Activated naive CD4-positive, alpha-beta T cell treated with anti-CD3 and anti-CD28 coated beads, Interleukin-2, amount 50 U/mL, for 24 hours (primary cell): ENCODE data around the gene RASGRP3.
"Not testable (repeated sequence)": the region's sequence is repeated elsewhere in the genome, so short reads cannot be mapped to it uniquely, and the experiment has no call there.

Source experiments
- H3K27ac Mint-ChIP-seq: one replicate; pipeline ENCODE4 v1.8.0; 2021; ENCODE audit warnings: mild to moderate bottlenecking, mixed read lengths
- H3K27me3 Mint-ChIP-seq: one replicate; pipeline ENCODE4 v1.8.0; 2021; ENCODE audit warnings: mixed read lengths
- H3K36me3 Mint-ChIP-seq: one replicate; pipeline ENCODE4 v1.8.0; 2021; ENCODE audit warnings: mixed read lengths
- H3K4me1 Mint-ChIP-seq: one replicate; pipeline ENCODE4 v1.8.0; 2021; ENCODE audit warnings: mixed read lengths
- H3K4me3 Mint-ChIP-seq: one replicate; pipeline ENCODE4 v1.8.0; 2021; ENCODE audit warnings: mild to moderate bottlenecking, mixed read lengths
- H3K9me3 Mint-ChIP-seq: one replicate; pipeline ENCODE4 v1.8.0; 2021; ENCODE audit warnings: mixed read lengths

The RASGRP3 gene

GRCh38 chr2:33476131-33476792 lies at the start of gene RASGRP3:
RASGRP3 (plus strand) TSS chr2:33476649; CDS start chr2:33515137, 38,488 bp downstream.
- Mint-ChIP-seq H3K36me3 (no peaks in the 10 kb centered on the region), H3K9me3 (no peaks in the 10 kb centered on the region), H3K4me1 (peaks cover 33% of the 10 kb centered on the region), H3K27ac (peak within 1 kb of the TSS; percentile 98), H3K27me3 (no peaks in the 10 kb centered on the region), H3K4me3 (peak within 1 kb of the TSS; percentile 92)

GRCh38 chr2:33426666-33427231 lies 49.7 kb upstream of the RASGRP3 start:
- no peak overlapping the region for H3K27ac Mint-ChIP-seq
- H3K27me3 Mint-ChIP-seq: peaks cover 3% of the 10 kb centered on the region
- H3K4me1 Mint-ChIP-seq: no peaks in the 10 kb centered on the region
- no peak overlapping the region for H3K4me3 Mint-ChIP-seq
- no peaks in the 10 kb centered on the region for H3K9me3 Mint-ChIP-seq
- H3K36me3 Mint-ChIP-seq: no peaks in the 10 kb centered on the region

GRCh38 chr2:33430077-33430476 lies 46.4 kb upstream of the RASGRP3 start:
- H3K4me1 Mint-ChIP-seq: no peaks in the 10 kb centered on the region
- H3K36me3 Mint-ChIP-seq: no peaks in the 10 kb centered on the region
- H3K27me3 Mint-ChIP-seq: peaks cover 6% of the 10 kb centered on the region
- H3K9me3 Mint-ChIP-seq: no peaks in the 10 kb centered on the region
- no peak overlapping the region for H3K4me3 Mint-ChIP-seq
- no peak overlapping the region for H3K27ac Mint-ChIP-seq

GRCh38 chr2:33430856-33431255 lies 45.6 kb upstream of the RASGRP3 start:
- Mint-ChIP-seq H3K9me3 (no peaks in the 10 kb centered on the region), H3K4me3 (no peak overlapping the region), H3K4me1 (no peaks in the 10 kb centered on the region), H3K36me3 (no peaks in the 10 kb centered on the region), H3K27me3 (peaks cover 6% of the 10 kb centered on the region), H3K27ac (no peak overlapping the region)

DNA sequence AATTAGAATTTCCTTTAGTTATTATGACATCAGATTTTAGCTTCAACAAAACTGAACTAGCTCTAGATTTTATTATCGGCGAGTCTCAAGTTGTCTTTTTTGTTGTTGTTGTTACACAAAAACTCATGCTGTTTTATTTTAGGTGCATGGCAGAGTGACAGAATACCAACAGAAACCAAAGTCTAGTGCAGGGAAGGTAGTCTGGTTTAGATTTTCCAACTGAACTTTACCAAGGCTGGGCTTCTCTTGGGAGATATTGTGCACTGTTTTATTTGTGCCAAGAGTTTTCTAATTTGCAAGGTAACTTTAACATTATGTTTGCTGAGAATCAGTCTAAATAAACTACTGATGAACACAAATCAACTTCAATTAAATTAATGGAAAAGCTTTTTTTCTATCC lies 43.6 kb upstream of the RASGRP3 start:
- H3K27ac Mint-ChIP-seq: no peak overlapping the region
- no peaks in the 10 kb centered on the region for H3K36me3 Mint-ChIP-seq
- peaks cover 6% of the 10 kb centered on the region for H3K27me3 Mint-ChIP-seq
- H3K4me1 Mint-ChIP-seq: no peaks in the 10 kb centered on the region
- no peaks in the 10 kb centered on the region for H3K9me3 Mint-ChIP-seq
- H3K4me3 Mint-ChIP-seq: no peak overlapping the region

DNA sequence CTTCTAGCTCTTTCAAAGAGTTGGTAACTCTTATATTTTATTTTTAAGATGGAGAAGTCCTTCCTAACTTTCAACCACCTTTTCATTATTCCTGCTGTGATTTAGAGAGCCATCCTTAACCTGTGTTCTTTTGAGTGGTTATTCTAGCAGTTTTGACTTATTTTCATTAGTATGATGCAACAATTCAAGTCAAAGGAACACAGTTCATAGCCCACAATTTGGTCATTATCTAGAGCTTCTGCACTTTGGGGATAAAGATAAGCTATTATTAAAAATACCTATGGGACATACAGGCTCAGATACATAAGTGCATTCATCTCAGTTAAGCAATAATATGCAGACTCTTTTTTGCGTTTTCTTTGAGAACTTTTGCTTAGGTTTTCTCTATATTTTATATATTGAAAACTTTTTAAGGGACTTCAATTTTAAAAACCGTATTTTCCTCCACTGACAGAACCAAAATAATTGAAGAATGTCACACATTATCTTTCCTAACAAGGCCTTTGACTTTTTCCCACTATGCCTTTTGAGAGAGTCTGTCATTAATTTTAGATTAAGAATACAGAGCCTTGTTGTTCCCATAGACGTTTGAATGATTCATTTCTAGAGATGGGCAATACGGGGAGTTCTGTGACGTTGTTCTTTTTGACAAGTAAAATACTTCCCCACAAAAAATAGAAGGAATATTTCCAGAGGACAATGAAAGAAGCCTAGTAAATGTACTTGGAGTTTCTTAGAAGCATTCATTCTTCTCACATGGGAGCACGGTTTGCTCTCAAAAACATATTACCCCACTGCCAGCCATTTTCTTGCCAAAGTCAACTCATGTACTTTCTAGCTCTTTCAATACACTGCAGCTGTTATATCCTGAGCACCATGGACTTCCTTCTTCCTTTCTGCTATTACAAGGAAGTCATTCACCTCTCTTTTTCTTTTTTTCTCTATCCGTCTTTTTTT lies 42.9 kb upstream of the RASGRP3 start:
- Mint-ChIP-seq H3K27ac (no peak overlapping the region), H3K4me3 (no peak overlapping the region), H3K4me1 (no peaks in the 10 kb centered on the region), H3K9me3 (no peaks in the 10 kb centered on the region), H3K27me3 (peaks cover 4% of the 10 kb centered on the region), H3K36me3 (no peaks in the 10 kb centered on the region)

GRCh38 chr2:33435518-33435917 lies 40.9 kb upstream of the RASGRP3 start:
- Mint-ChIP-seq H3K9me3 (no peaks in the 10 kb centered on the region), H3K4me3 (no peak overlapping the region), H3K27me3 (peaks cover 6% of the 10 kb centered on the region), H3K4me1 (no peaks in the 10 kb centered on the region), H3K36me3 (peaks cover 1% of the 10 kb centered on the region), H3K27ac (no peak overlapping the region)

DNA sequence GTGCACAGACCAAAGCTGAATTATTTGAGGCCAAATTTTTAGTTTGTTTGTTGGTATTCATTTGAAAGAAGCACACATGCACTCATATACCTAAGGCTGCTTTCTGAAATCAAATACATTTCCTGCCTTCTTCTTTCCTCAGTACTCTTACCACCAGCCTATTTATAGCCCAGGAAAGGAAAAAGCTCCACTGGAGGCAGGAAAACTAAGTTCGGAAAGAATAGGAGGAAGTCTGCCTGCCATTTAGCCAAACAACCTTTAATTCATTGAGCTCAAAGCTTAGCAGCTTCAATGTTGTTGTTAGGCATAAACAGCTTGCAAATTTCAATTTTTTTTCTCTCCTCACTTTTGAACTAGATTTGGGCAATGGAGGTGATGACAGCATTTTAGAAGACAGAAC lies 40.4 kb upstream of the RASGRP3 start:
- H3K27me3 Mint-ChIP-seq: peaks cover 4% of the 10 kb centered on the region
- no peak overlapping the region for H3K27ac Mint-ChIP-seq
- H3K36me3 Mint-ChIP-seq: peaks cover 1% of the 10 kb centered on the region
- no peaks in the 10 kb centered on the region for H3K9me3 Mint-ChIP-seq
- no peak overlapping the region for H3K4me3 Mint-ChIP-seq
- H3K4me1 Mint-ChIP-seq: no peaks in the 10 kb centered on the region

DNA sequence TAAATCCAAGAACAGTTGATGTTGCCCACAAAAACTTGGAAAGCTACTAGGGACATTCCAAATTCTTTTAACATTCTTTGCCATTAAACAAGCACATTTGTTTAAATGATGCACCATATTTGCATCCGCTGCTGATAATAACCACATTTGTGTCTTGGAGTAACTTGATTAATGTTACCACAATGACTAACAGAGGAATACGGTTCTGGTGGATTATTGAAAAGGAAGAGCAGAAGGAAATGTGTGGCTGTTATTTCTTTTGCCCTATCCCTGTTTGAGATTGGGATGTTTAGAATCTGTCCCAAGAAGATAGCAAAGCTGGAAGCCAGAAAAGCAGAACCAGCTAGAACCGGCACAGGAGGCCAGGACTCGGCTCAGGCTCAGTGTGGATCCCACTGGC lies 39.2 kb upstream of the RASGRP3 start:
- Mint-ChIP-seq H3K27ac (no peak overlapping the region), H3K4me1 (no peaks in the 10 kb centered on the region), H3K9me3 (no peaks in the 10 kb centered on the region), H3K27me3 (peaks cover 5% of the 10 kb centered on the region), H3K4me3 (no peak overlapping the region), H3K36me3 (peaks cover 1% of the 10 kb centered on the region)

- no peak overlapping the region for H3K4me3 Mint-ChIP-seq
- H3K27ac Mint-ChIP-seq: no peak overlapping the region
- H3K36me3 Mint-ChIP-seq: peaks cover 1% of the 10 kb centered on the region
- H3K4me1 Mint-ChIP-seq: no peaks in the 10 kb centered on the region
- H3K27me3 Mint-ChIP-seq: peaks cover 5% of the 10 kb centered on the region
- H3K9me3 Mint-ChIP-seq: no peaks in the 10 kb centered on the region
Measured at GRCh38 chr2:33437815-33438214, 38.6 kb upstream of the RASGRP3 start.

DNA sequence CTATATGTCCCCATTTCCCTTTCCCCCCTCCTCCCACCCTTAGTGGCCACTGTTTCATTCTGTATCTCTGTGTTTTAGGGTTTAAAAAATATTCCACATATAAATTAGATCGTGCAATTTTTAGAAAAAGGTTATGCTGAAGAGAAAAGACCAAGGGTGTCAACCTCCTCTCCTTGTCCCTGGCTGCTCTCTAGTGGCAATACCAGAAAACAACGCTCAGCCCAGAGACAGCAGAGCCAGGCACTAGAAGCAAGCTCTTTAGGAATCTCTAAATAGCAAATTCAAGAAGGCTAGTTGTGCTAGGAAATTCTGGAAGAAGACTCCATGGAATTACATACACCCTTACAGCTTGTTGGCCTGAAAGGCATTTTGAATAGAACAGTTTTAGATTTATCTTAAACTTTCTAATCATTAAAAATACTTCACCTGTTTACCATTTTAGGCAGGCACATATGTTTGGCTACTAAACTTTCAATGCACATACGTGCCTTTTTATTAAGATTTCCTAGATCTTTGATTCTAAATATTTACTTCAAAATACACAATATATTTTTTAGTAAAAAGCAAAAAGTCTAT lies 35.1 kb upstream of the RASGRP3 start:
- Mint-ChIP-seq H3K9me3 (no peaks in the 10 kb centered on the region), H3K27ac (no peak overlapping the region), H3K36me3 (peaks cover 1% of the 10 kb centered on the region), H3K4me1 (no peaks in the 10 kb centered on the region), H3K27me3 (peaks cover 5% of the 10 kb centered on the region), H3K4me3 (no peak overlapping the region)

DNA sequence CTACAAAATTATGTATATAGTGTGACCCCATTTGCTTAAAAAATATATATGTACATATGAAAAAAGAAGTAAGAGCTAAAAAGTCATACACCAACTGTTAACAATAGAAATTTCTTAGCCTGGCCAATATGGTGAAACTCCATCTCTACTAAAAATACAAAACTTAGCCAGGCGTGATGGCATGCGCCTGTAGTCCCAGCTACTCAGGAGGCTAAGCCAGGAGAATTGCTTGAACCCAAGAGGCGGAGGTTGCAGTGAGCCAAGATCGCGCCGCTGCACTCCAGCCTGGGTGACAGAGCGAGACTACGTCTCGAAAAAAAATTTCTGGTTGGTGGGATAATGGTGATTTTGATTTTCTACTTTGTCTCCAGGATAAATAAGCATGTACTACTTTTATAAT lies 34.4 kb upstream of the RASGRP3 start:
- not testable (repeated sequence) for H3K36me3 Mint-ChIP-seq, H3K27me3 Mint-ChIP-seq, H3K4me3 Mint-ChIP-seq, H3K4me1 Mint-ChIP-seq, H3K27ac Mint-ChIP-seq, H3K9me3 Mint-ChIP-seq

GRCh38 chr2:33442528-33443079 lies 33.8 kb upstream of the RASGRP3 start:
- Mint-ChIP-seq H3K27ac (no peak overlapping the region), H3K4me1 (no peaks in the 10 kb centered on the region), H3K36me3 (peaks cover 1% of the 10 kb centered on the region), H3K9me3 (no peaks in the 10 kb centered on the region), H3K27me3 (peaks cover 5% of the 10 kb centered on the region), H3K4me3 (no peak overlapping the region)

DNA sequence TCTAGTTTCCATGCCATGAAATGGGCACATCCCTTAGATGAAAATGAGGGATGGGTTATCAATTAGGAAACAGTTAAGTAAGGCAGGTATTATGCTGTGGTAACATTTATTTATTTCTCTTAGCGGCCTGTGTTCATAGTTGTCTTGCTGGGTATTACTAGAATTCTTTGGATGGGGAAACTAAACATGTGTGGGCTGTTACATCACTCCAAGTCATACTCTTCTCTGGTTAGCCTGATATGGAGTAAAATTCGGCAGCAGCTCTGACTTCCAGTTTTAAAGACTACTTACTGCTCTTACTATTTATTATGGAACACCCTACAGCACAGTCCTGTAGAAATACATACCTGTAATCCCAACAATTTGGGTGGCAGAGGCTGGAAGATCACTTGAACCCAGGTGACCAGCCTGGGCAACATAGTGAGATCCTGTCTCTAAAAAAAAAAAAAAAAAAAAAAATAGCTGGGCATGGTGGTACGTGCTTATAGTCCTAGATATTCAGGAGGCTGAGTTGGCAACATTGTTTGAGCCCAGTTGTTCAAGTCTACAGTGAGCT lies 33.1 kb upstream of the RASGRP3 start:
- Mint-ChIP-seq H3K9me3 (no peaks in the 10 kb centered on the region), H3K4me3 (no peak overlapping the region), H3K36me3 (peaks cover 1% of the 10 kb centered on the region), H3K27ac (no peak overlapping the region), H3K27me3 (peaks cover 5% of the 10 kb centered on the region), H3K4me1 (no peaks in the 10 kb centered on the region)

GRCh38 chr2:33444967-33445366 lies 31.5 kb upstream of the RASGRP3 start:
- Mint-ChIP-seq H3K4me3 (no peak overlapping the region), H3K4me1 (no peaks in the 10 kb centered on the region), H3K27me3 (peaks cover 3% of the 10 kb centered on the region), H3K27ac (no peak overlapping the region), H3K36me3 (no peaks in the 10 kb centered on the region), H3K9me3 (no peaks in the 10 kb centered on the region)
